Sigmoid colon (tissue), 7 donors: ENCODE measurements around the gene DNTTIP2. TPM values are rescaled to one million over a fixed set of nuclear protein-coding genes. Genes with fewer than 3 reads are reported as not detected.

Experiments used
- DNase-seq: peaks from one replicate; pipeline ENCODE4 v3.0.0-alpha.2; 2019
- H3K27ac ChIP-seq, 4 donors: fragments of 200-600 bp; sonication (generic); one replicate each; pipeline ENCODE4 v1.5.1; 2016 to 2019; ENCODE audit warnings: mild to moderate bottlenecking in 1 of 4
- H3K27me3 ChIP-seq, 3 donors: fragments of 200-600 bp; sonication (generic); one replicate each; pipeline ENCODE4 v1.5.1; 2019; ENCODE audit warnings: mild to moderate bottlenecking in 1 of 3
- H3K36me3 ChIP-seq, 4 donors: fragments of 200-600 bp; sonication (generic); one replicate each; pipeline ENCODE4 v1.5.1; 2016 to 2019
- H3K4me1 ChIP-seq, 4 donors: fragments of 200-600 bp; sonication (generic); one replicate each; pipeline ENCODE4 v1.5.1; 2017 to 2019
- H3K4me3 ChIP-seq, 4 donors: fragments of 200-600 bp; sonication (generic); one replicate each; pipeline ENCODE4 v1.5.1; 2017 to 2019; ENCODE audit warnings: mild to moderate bottlenecking in 2 of 4, moderate library complexity in 1 of 4
- H3K9me3 ChIP-seq, 4 donors: fragments of 200-600 bp in 3 of 4; sonication (generic) in 3 of 4; one replicate each; pipeline versions ENCODE4 v1.5.1 to v1.6.1; 2013 to 2019
- CTCF ChIP-seq, 4 experiments: fragments of 450-650 bp in 3 of 4; fragments of 200-600 bp in 1 of 4; IDR thresholded peaks; one replicate each; pipeline ENCODE4 v1.5.1; 2016 to 2019; ENCODE audit warnings: antibody characterized with exemption in 4 of 4, mild to moderate bottlenecking in 3 of 4, moderate library complexity in 2 of 4
- EP300 ChIP-seq, 4 donors: sonication (generic); formaldehyde crosslinking; IDR thresholded peaks; one replicate each; pipeline ENCODE4 v1.6.1; 2017; ENCODE audit warnings: antibody characterized with exemption in 4 of 4
- POLR2A ChIP-seq, 2 donors: fragments of 450-650 bp; IDR thresholded peaks; one replicate each; pipeline ENCODE4 v1.6.1; 2016; ENCODE audit warnings: antibody characterized with exemption in 2 of 2, mild to moderate bottlenecking in 2 of 2, moderate library complexity in 2 of 2
- POLR2AphosphoS5 ChIP-seq, 4 donors: sonication (generic); formaldehyde crosslinking; IDR thresholded peaks; one replicate each; pipeline ENCODE4 v1.6.1; 2017; ENCODE audit warnings: antibody characterized with exemption in 4 of 4
- WGBS, 2 donors: extraction: QIAGEN DNeasy Blood & Tissue Kit; methylation state at CpG; one replicate each; pipeline ENCODE4 v1.1.7; 2013; 5-methylcytosine and 5-hydroxymethylcytosine counted together
- intact Hi-C: fragments of 100-400 bp; cut with DNase I; formaldehyde crosslinking; loops from one replicate; pipeline ENCODE4 v1.15.1; 2023
- polyA plus RNA-seq, 3 donors: library from polyadenylated mRNA; stranded (reverse); fragments of 200-250 nt; gene quantifications; one replicate each; pipeline ENCODE4 v1.2.3, GENCODE V29; 2013
- total RNA-seq, 4 donors: library from RNA; depleted of rRNA; stranded (reverse); fragments of >200 nt; gene quantifications; one replicate each; pipeline ENCODE4 v1.1.0, GENCODE V29; 2016
- donor health status: healthy with polysubstance abuse.
- donor health status: Bipolar disorder and iron deficiency.
- donor health status: healthy.

DNTTIP2 gene
- total and polyA plus RNA-seq, 7 donors, result 22.2 to 48.9 (median 29.5) TPM

DNA sequence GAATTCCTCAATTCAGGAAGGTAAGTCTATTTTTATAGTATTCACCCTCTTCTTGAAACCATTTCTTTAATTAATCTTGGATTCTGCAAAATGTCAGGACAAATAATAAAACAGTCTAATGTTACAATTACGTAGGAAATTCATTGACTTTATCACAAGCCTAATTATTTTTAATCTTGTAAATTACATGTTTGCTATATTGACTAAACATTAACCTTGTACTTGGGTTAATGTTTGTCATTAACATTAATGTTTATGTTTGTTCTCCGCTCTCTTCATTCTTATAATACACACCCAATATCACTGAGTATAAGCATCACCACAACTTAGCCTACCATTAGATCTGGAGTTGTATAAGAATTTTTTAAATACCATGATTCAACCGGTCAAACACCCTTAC is 27.5 kb upstream of the DNTTIP2 start:
- WGBS, 2 donors, result 73 to 87% methylated on average over 3 of the region's 3 CpGs
- H3K36me3 ChIP-seq, result no peaks in the 10 kb centered on the region
- H3K4me1 ChIP-seq, result peaks cover 0 to 16% (median 16%) of the 10 kb centered on the region in 4 donors
- H3K27me3 ChIP-seq, result no peaks in the 10 kb centered on the region
- H3K4me3 ChIP-seq, result no peak overlapping the region
- DNase-seq, result no peak
- H3K27ac ChIP-seq, result no peak overlapping the region
- intact Hi-C loops, result loop anchor here (10.0 kb wide), 1 partner anchor 562 kb away; the partner anchor contains the start of gene DR1
- TF ChIP-seq EP300 (IDR thresholded peaks at IDR 0.05) (no peak), POLR2A (IDR thresholded peaks at IDR 0.05) (no peak), POLR2AphosphoS5 (IDR thresholded peaks at IDR 0.05) (no peak), CTCF (IDR thresholded peaks at IDR 0.05) (no peak)
- H3K9me3 ChIP-seq, result no peaks in the 10 kb centered on the region

DNA sequence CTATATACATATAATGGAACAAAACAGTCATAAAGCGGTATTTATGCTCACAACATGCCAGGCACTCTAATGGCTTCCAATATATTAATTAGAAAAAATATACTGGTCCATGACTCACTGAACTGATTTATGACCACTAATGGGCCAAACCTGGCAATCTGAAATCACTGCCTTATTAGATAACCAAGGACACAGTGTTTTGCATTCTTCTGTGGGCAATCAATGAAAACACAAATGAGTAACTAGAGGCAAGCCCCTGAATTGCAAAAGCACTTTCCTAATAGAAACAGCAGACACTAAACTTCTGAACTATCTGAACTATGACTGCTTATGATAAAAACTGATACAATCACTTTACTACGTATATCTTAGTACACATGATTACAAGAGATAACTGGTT is 26.7 kb upstream of the DNTTIP2 start:
- peaks cover 0 to 7% (median 0%) of the 10 kb centered on the region in 4 donors for H3K36me3 ChIP-seq
- DNase-seq, result no peak
- WGBS, 2 donors, result 82 to 95% methylated on average over 2 of the region's 2 CpGs
- intact Hi-C loops, result loop anchor here (10.0 kb wide), 1 partner anchor 561 kb away; the partner anchor contains the start of gene DR1
- H3K4me1 ChIP-seq, result peaks cover 0 to 16% (median 16%) of the 10 kb centered on the region in 4 donors
- no peaks in the 10 kb centered on the region for H3K9me3 ChIP-seq
- H3K27me3 ChIP-seq, result no peaks in the 10 kb centered on the region
- H3K4me3 ChIP-seq, result no peak overlapping the region
- no peak for TF ChIP-seq EP300 (IDR thresholded peaks at IDR 0.05)
- TF ChIP-seq POLR2A (IDR thresholded peaks at IDR 0.05), result no peak
- no peak for TF ChIP-seq CTCF (IDR thresholded peaks at IDR 0.05)
- no peak for TF ChIP-seq POLR2AphosphoS5 (IDR thresholded peaks at IDR 0.05)
- no peak overlapping the region for H3K27ac ChIP-seq

DNA sequence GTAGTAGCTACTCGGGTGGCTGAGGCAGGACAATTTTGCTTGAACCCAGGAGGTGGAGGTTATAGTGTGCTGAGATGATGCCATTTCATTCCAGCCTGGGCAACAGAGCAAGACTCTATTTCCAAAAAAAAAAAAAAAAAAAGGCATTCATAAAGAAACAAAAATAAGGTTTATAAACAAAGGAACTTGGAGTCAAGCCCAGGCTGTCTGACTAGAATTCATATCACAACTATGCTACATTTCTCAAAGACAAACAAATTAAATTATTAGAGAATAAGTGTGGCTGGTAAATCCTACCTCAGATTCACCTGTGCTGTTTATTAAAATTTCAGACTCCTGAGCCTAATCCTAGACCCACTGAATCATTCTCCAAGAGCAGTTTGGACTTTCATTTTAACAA is 26.0 kb upstream of the DNTTIP2 start:
- WGBS, 2 donors, result 87 to 89% methylated on average over 1 of the region's 1 CpG
- H3K27ac ChIP-seq, result no peak overlapping the region
- intact Hi-C loops, result loop anchor here (10.0 kb wide), 1 partner anchor 560 kb away; the partner anchor contains the start of gene DR1
- peaks cover 0 to 16% (median 16%) of the 10 kb centered on the region in 4 donors for H3K4me1 ChIP-seq
- H3K36me3 ChIP-seq, result peaks cover 0 to 14% (median 0%) of the 10 kb centered on the region in 4 donors
- no peak for DNase-seq
- no peaks in the 10 kb centered on the region for H3K27me3 ChIP-seq
- no peaks in the 10 kb centered on the region for H3K9me3 ChIP-seq
- TF ChIP-seq POLR2A (IDR thresholded peaks at IDR 0.05) (no peak), POLR2AphosphoS5 (IDR thresholded peaks at IDR 0.05) (no peak), EP300 (IDR thresholded peaks at IDR 0.05) (no peak)
- H3K4me3 ChIP-seq, result no peak overlapping the region

DNA sequence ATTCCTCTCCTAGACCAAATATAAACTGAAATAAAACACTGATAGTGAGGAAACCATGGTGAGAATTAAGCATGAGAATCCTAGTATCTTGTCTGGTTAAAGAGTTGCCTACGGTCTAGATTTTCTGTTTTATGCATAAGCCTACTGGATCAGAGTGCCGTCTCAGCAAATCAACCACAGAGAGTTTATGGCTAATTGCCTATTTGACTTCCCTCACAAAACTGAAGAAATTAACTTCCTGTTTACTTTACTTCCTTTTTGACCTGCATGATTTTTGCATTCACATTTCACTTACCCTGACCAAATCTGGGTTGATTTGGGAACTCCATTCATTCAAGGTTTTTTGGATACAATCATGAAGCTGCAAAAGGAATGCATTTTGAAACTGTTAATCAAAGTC is 25.2 kb upstream of the DNTTIP2 start:
- Histone ChIP-seq H3K9me3 (no peaks in the 10 kb centered on the region), H3K27ac (no peak overlapping the region), H3K4me3 (no peak overlapping the region), H3K27me3 (no peaks in the 10 kb centered on the region), H3K4me1 (peaks cover 0 to 16% (median 16%) of the 10 kb centered on the region in 4 donors), H3K36me3 (peaks cover 0 to 19% (median 0%) of the 10 kb centered on the region in 4 donors)
- TF ChIP-seq POLR2A (IDR thresholded peaks at IDR 0.05) (no peak), EP300 (IDR thresholded peaks at IDR 0.05) (no peak), POLR2AphosphoS5 (IDR thresholded peaks at IDR 0.05) (no peak), CTCF (IDR thresholded peaks at IDR 0.05) (no peak)
- intact Hi-C loops, result loop anchor here (10.0 kb wide), 1 partner anchor 559 kb away; the partner anchor contains the start of gene DR1
- no peak for DNase-seq
- 3 to 20% methylated on average over 2 of the region's 2 CpGs for WGBS, 2 donors

- intact Hi-C loops, result loop anchor here (10.0 kb wide), 1 partner anchor 556 kb away; the partner anchor contains the start of gene DR1
- Histone ChIP-seq H3K36me3 (peaks cover 0 to 39% (median 0%) of the 10 kb centered on the region in 4 donors), H3K9me3 (no peaks in the 10 kb centered on the region), H3K27me3 (no peaks in the 10 kb centered on the region), H3K4me3 (no peak overlapping the region), H3K27ac (no peak overlapping the region), H3K4me1 (no peaks in the 10 kb centered on the region)
- WGBS, 2 donors, result 94 to 96% methylated on average over 3 of the region's 3 CpGs
- TF ChIP-seq POLR2AphosphoS5 (IDR thresholded peaks at IDR 0.05) (no peak), CTCF (IDR thresholded peaks at IDR 0.05) (no peak), EP300 (IDR thresholded peaks at IDR 0.05) (no peak), POLR2A (IDR thresholded peaks at IDR 0.05) (no peak)
- DNase-seq, result no peak
Observed at GRCh38 chr1:93900723-93901504, 21.9 kb upstream of the DNTTIP2 start.
